Stimulated activated CD4-positive, alpha-beta T cell treated with anti-CD3 and anti-CD28 coated beads, Interleukin-4, amount 100 ng/mL, for 24 hours (primary cell): Measurements from ENCODE around the gene RPS6KC1.
"Not testable (repeated sequence)": the region's sequence is repeated elsewhere in the genome, so short reads cannot be mapped to it uniquely, and the experiment has no call there.

ENCODE experiments used
- DNase-seq: peaks from one replicate; pipeline ENCODE4 v3.0.0-alpha.2; 2020

The RPS6KC1 gene

GRCh38 chr1:213163278-213163711 is 112.3 kb downstream of the RPS6KC1 start:
- DNase-seq = no peak

- DNase-seq = no peak
Observed at GRCh38 chr1:213164561-213164960, 113.5 kb downstream of the RPS6KC1 start.

- DNase-seq = no peak
Observed at GRCh38 chr1:213166852-213167251, 115.8 kb downstream of the RPS6KC1 start.

- no peak for DNase-seq
Observed at GRCh38 chr1:213171711-213172110, 120.7 kb downstream of the RPS6KC1 start.

GRCh38 chr1:213176341-213176740 is 125.3 kb downstream of the RPS6KC1 start:
- no peak for DNase-seq

- no peak for DNase-seq
Observed at GRCh38 chr1:213179784-213180183, 128.7 kb downstream of the RPS6KC1 start.

- no peak for DNase-seq
Observed at GRCh38 chr1:213180833-213181232, 129.8 kb downstream of the RPS6KC1 start.

- no peak for DNase-seq
Observed at GRCh38 chr1:213183036-213183672, 132.1 kb downstream of the RPS6KC1 start.

GRCh38 chr1:213186168-213186567 is 135.1 kb downstream of the RPS6KC1 start:
- DNase-seq = no peak

GRCh38 chr1:213192026-213192425 is 141.0 kb downstream of the RPS6KC1 start:
- no peak for DNase-seq

- DNase-seq = no peak
Observed at GRCh38 chr1:213194383-213194782, 143.3 kb downstream of the RPS6KC1 start.

GRCh38 chr1:213194855-213195254 is 143.8 kb downstream of the RPS6KC1 start:
- DNase-seq = no peak

GRCh38 chr1:213196328-213197054 is 145.4 kb downstream of the RPS6KC1 start:
- not testable (repeated sequence) for DNase-seq

GRCh38 chr1:213200630-213201029 is 149.6 kb downstream of the RPS6KC1 start:
- DNase-seq = no peak

- no peak for DNase-seq
Observed at GRCh38 chr1:213201380-213202155, 150.5 kb downstream of the RPS6KC1 start.

GRCh38 chr1:213211201-213211600 is 160.2 kb downstream of the RPS6KC1 start:
- no peak for DNase-seq

GRCh38 chr1:213219076-213219475 is 168.0 kb downstream of the RPS6KC1 start:
- not testable (repeated sequence) for DNase-seq

GRCh38 chr1:213221209-213221608 is 170.2 kb downstream of the RPS6KC1 start:
- DNase-seq = no peak

GRCh38 chr1:213227458-213227857 is 176.4 kb downstream of the RPS6KC1 start:
- no peak for DNase-seq

- no peak for DNase-seq
Observed at GRCh38 chr1:213231795-213232231, 180.8 kb downstream of the RPS6KC1 start.

GRCh38 chr1:213242883-213243282 is 191.8 kb downstream of the RPS6KC1 start:
- no peak for DNase-seq

- DNase-seq = peak; percentile 34
Observed at GRCh38 chr1:213244664-213245091, 193.6 kb downstream of the RPS6KC1 start.

- DNase-seq = no peak
Observed at GRCh38 chr1:213245260-213245910, 194.3 kb downstream of the RPS6KC1 start.
